NB4 (cell line): Measurements from ENCODE around the gene ITGA2B.

ENCODE experiments used
- CTCF ChIP-seq: IDR thresholded peaks from one replicate; pipeline ENCODE4 v1.5.1; 2012; ENCODE audit warnings: low read depth, low read length
- MAX ChIP-seq: IDR thresholded peaks from 2 replicates; pipeline ENCODE4 v1.6.1; 2011; ENCODE audit warnings: low read depth, low read length
- POLR2A ChIP-seq: IDR thresholded peaks from 2 replicates; pipeline ENCODE4 v1.6.1; 2011; ENCODE audit warnings: mild to moderate bottlenecking; ENCODE audit not compliant: insufficient read length; ENCODE audit errors: extremely low read depth

DNA sequence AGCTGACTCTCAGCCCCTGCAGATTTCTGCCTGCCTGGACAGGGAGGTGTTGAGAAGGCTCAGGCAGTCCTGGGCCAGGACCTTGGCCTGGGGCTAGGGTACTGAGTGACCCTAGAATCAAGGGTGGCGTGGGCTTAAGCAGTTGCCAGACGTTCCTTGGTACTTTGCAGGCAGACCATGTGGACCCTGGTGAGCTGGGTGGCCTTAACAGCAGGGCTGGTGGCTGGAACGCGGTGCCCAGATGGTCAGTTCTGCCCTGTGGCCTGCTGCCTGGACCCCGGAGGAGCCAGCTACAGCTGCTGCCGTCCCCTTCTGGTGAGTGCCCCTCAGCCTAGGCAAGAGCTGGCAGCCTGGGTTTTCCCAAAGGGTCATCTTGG, 40.5 kb downstream of the ITGA2B start:
- no peak for TF ChIP-seq POLR2A
- TF ChIP-seq CTCF = no peak
- TF ChIP-seq MAX = no peak
